Stimulated activated CD4-positive, alpha-beta T cell treated with anti-CD3 and anti-CD28 coated beads, Interleukin-12 subunit alpha, Interleukin-12 subunit beta, amount 100 ng/mL, for 24 hours (primary cell): ENCODE measurements around the gene DPAGT1.
"Not testable (repeated sequence)": the region's sequence is repeated elsewhere in the genome, so short reads cannot be mapped to it uniquely, and the experiment has no call there.

Source experiments
- DNase-seq, 2 experiments: peaks; one replicate each; pipeline ENCODE4 v3.0.0-alpha.2; 2020; ENCODE audit warnings: low read depth in 2 of 2

The DPAGT1 gene

GRCh38 chr11:119101759-119102423, at the start of gene DPAGT1:
DPAGT1 (minus strand) TSS chr11:119101853; CDS start chr11:119101655, 198 bp downstream.
- peak; percentile 73 to 82 for DNase-seq

- no peak for DNase-seq
Observed at GRCh38 chr11:119149786-119150275, 48.2 kb upstream of the DPAGT1 start.

GRCh38 chr11:119149018-119149785, 47.5 kb upstream of the DPAGT1 start, which contains the start of gene ABCG4:
ABCG4 (plus strand) TSS chr11:119149052; CDS start chr11:119149966, 914 bp downstream.
- DNase-seq = no peak

- no peak for DNase-seq
Observed at GRCh38 chr11:119148720-119149017, 47.0 kb upstream of the DPAGT1 start.

- DNase-seq = no peak
Observed at GRCh38 chr11:119147604-119148333, 46.1 kb upstream of the DPAGT1 start.

GRCh38 chr11:119145551-119145950, 43.9 kb upstream of the DPAGT1 start:
- DNase-seq = no peak

GRCh38 chr11:119144825-119145486, 43.3 kb upstream of the DPAGT1 start:
- no peak for DNase-seq

GRCh38 chr11:119139276-119139675, 37.6 kb upstream of the DPAGT1 start:
- DNase-seq = not testable (repeated sequence)

- no peak for DNase-seq
Observed at GRCh38 chr11:119134389-119134978, 32.8 kb upstream of the DPAGT1 start.

GRCh38 chr11:119130662-119131061, 29.0 kb upstream of the DPAGT1 start:
- no peak for DNase-seq

- DNase-seq = no peak
Observed at GRCh38 chr11:119126675-119127268, 25.1 kb upstream of the DPAGT1 start.

- no peak for DNase-seq
Observed at GRCh38 chr11:119125821-119126220, 24.2 kb upstream of the DPAGT1 start.

- DNase-seq = no peak
Observed at GRCh38 chr11:119121811-119122124, 20.1 kb upstream of the DPAGT1 start.

- DNase-seq = peak; percentile 100
Observed at GRCh38 chr11:119121008-119121810, 19.6 kb upstream of the DPAGT1 start, which contains the start of gene HINFP. HINFP (plus strand) TSS chr11:119121580; CDS start chr11:119126945, 5,365 bp downstream.

GRCh38 chr11:119120639-119121007, 19.0 kb upstream of the DPAGT1 start:
- DNase-seq = no peak

- no peak for DNase-seq
Observed at GRCh38 chr11:119118946-119119345, 17.3 kb upstream of the DPAGT1 start.

GRCh38 chr11:119118227-119118626, 16.6 kb upstream of the DPAGT1 start:
- DNase-seq = no peak

- no peak for DNase-seq
Observed at GRCh38 chr11:119117004-119117706, 15.5 kb upstream of the DPAGT1 start.

- no peak for DNase-seq
Observed at GRCh38 chr11:119116601-119117000, 14.9 kb upstream of the DPAGT1 start.

GRCh38 chr11:119116235-119116594, 14.6 kb upstream of the DPAGT1 start:
- no peak for DNase-seq
